ENCODE measurements around the gene ZNF512B.
"Not testable (repeated sequence)": the region's sequence is repeated elsewhere in the genome, so short reads cannot be mapped to it uniquely, and the experiment has no call there.

Gene ZNF512B

DNA sequence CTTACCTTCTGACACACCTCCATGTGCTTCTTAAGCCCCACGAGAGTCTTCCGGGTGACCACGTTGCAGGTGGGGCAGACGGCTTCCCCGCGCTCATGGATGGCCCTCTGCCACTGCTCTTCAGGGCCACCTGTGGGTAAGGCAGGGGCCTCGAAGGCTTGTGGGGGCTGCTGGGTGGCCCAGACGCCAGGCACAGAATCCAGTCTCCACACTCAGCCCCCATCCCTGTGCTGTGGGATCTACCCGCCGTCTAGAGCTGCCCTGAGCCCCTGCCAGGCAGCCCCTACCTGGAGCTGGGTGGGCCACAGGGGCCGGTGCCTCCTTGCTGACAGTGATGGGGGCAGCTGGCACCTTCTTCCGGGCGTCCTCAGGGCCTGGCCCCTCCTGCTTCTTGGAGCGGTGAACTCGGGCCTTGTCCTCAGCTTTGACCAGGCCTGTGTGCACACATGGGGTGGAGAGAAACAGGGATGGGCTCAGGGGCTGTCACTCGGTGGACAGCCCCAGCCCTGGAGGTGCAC is 5.9 kb downstream of the ZNF512B start:
- no peak for DNase-seq (ENCODE audit: low read depth in 2 of 2)

GRCh38 chr20:63963348-63963741 is 6.4 kb downstream of the ZNF512B start:
- no peak for DNase-seq (ENCODE audit: low read depth in 2 of 2)

- no peak for DNase-seq (ENCODE audit: low read depth in 2 of 2)
Measured at GRCh38 chr20:63962426-63963347, 7.0 kb downstream of the ZNF512B start.

DNA sequence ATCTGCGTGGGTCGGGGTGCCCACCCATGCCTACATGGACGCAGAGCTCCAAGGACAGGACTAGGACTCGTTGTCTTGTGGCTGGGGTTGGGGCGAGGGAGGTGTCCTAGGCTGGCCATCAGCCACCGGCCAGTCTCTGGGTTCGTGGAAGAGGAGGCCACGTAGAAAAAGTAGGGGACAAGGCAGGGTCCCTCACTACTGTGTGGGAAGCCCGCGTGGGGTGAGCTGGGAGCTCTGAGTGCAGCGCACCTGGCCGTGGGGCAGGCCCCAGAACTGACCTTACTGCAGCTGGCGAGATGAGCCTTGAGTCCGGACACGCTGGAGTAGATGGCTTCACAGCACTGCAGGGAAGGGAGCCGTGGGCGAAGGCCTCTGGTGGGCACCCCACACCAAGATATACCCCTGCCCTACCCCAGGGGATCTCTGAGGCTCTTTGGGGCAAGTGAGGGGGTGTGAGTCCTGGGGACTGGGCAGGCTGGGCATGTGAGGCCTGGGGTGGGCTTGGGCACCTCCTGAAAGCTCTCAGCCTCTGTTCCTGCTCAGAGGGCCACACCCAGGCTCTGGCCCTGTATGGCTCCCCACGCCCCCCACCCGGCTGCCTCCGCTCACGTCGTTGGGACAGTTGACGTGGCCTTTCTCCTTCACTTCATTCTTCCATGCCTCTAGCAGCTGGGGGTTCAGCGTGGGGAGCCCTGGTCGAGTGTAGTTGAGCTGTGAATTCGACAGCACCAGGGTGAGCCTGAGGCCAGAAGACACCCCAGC is 7.9 kb downstream of the ZNF512B start:
- no peak for DNase-seq (ENCODE audit: low read depth in 2 of 2)

GRCh38 chr20:63960654-63961621 is 8.8 kb downstream of the ZNF512B start:
- not testable (repeated sequence) for DNase-seq (ENCODE audit: low read depth in 2 of 2)

GRCh38 chr20:63959699-63960075 is 10.0 kb downstream of the ZNF512B start:
- DNase-seq (ENCODE audit: low read depth in 2 of 2), result no peak

- no peak for DNase-seq (ENCODE audit: low read depth in 2 of 2)
Measured at GRCh38 chr20:63958964-63959698, 10.6 kb downstream of the ZNF512B start.

DNA sequence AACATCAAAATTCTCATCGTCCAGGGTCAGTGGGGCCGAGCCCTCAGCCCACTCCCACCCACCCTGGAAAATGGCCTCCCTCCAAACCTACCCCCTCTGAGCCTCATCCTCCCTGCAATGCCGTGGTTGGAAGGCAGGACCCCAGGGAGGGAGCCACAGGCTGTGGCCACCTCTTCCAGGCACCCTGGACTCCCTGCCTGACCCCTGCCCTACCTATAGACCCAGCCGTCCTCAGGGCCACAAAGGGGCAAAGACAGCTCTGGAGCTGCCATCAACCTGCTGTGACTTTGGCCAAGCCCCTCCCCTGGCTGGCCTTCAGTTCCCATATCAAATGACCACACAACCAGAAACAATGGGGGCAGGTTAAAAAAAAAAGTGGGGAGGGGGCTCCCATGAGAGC is 11.3 kb downstream of the ZNF512B start:
- no peak for DNase-seq (ENCODE audit: low read depth in 2 of 2)

- DNase-seq (ENCODE audit: low read depth in 2 of 2), result no peak
Measured at GRCh38 chr20:63957690-63958441, 11.9 kb downstream of the ZNF512B start.

- DNase-seq (ENCODE audit: low read depth in 2 of 2), result peak in 1 of 2 donors; percentile 70
Measured at GRCh38 chr20:63957004-63957689, 12.6 kb downstream of the ZNF512B start.

DNA sequence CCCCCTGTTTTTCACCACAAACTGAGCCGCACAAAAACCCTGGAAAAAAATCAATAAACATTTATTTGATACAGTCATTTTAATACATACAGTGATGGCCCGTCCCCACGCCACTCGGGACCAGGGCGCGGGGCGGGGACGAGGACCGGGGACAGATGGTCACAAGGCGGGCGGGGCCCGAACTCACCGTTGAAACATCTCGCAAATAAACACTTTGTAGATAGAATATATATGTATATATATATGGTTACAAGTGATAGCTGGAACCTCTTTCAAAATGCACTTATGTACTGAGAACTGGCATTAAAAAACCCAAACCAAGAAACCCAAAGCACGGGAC is 13.1 kb downstream of the ZNF512B start:
- no peak for DNase-seq (ENCODE audit: low read depth in 2 of 2)

DNA sequence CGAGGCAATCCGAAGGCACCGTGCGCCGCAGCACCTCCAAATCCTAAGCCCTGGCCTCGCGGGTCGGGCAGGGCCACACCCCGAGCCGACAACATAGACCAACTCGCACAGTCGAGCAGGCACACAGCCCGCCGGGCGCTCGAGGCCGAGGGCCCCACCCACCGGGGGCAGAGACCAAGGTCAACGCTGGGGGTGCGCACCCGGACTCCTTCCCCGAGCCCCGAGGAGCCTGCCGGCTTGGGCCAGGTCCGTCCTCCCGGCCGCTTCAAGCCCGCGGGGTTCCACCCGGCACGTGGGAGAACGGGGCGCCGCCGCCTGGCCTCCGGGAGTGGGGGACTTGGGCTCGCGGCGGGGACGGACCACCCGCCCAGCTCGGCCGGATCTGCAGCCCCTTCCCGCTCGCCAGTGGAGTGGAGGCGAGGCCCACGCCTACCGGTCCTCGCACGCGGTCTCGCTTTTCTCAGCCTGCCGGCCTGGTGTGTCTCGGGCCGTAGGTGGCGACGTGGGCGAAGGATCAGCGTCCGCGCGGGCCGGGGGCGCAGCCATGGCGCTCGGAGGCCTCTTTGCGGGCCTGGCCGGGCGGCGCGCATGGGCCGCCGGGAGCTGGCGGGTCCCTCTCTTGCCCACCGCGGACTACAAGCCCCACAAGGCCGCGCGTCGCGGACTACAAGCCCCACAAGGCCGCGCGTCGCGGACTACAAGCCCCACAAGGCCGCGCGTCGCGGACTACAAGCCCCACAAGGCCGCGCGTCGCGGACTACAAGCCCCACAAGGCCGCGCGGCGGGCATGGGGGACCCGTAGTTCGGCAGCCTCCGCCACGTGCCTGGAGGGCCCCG is 13.7 kb downstream of the ZNF512B start, which contains the start of gene UCKL1:
Gene UCKL1 (minus strand): TSS at position 590 of the 837 bp plus-strand sequence. CDS start 44 bp downstream, at position 546.
- peak; percentile 78 to 89 for DNase-seq (ENCODE audit: low read depth in 2 of 2)

DNA sequence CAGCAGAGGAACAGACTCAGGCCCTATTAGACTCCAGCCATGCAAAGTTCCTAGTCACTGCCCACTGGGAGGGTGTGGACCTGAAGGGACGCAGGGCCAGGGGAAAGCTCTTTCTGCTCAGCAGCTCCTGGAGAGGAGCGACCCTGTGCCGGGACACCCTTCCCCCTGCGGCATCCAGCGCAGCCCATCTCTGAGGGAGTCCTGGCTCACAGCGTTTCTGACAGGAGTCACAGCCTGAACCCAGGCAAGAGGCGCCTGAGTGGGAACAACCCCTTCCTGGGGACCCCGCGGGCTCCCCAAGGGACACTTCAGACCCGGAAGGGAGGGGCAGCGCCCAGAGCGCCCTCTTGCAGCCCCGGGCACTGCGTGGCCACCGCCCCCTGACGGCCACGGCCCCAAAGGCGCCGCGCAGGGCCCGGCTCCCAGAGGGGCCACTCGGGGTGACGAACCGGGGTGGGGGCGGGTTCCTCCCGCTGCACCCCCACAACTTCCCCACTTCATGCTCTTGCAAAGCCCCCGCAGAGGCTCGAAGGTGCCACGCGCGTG is 14.4 kb downstream of the ZNF512B start:
- peak in 1 of 2 donors; percentile 52 for DNase-seq (ENCODE audit: low read depth in 2 of 2)

DNA sequence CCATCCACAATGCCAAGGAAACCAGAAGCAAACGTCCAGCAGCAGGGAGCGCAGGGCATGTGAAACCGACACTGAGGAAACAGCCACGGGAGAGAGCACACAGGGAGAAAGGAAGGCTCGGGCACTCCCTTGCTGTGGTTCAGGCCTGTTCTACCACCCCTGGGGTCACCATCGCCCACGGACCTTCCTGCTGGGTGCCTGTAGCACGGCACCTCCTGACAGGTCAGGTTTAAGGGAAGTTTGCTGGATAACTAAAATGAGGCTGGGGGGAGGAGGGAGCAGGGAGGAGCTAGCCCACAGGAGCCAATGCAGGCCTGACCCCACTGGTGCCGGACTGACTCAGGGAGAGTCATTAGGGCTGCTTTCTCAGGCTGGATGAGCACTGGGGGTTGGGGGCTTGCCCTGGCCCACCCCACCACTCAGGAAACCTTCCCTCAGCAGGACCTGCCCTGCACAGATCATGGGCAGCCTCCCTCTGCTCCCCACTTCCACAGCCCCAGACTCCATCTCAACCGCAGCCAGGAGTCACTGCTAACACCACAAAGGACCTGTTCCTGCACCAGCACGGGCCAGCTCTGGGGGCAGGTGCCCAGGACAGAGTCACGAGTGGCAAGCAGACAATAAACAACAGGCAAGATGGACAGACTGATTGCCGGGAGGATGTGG is 15.8 kb downstream of the ZNF512B start:
- DNase-seq (ENCODE audit: low read depth in 2 of 2), result no peak

DNA sequence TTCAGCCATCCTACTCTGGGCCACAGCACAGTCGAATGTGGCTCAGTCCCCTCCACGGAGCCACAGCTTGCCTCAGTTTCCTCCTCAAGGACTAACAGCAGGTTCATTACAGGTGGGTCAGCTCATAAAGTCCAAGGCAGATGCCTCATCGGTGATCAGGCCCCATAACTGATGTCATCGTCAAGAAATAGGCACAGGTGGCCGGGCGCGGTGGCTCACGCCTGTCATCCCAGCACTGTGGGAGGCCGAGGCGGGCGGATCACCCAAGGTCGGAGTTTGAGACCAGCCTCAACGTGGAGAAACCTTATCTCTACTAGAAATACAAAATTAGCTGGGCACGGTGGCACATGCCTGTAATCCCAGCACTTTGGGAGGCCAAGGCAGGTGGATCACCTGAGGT is 17.0 kb downstream of the ZNF512B start:
- no peak for DNase-seq (ENCODE audit: low read depth in 2 of 2)

- no peak for DNase-seq (ENCODE audit: low read depth in 2 of 2)
Measured at GRCh38 chr20:63952210-63952535, 17.6 kb downstream of the ZNF512B start.

GRCh38 chr20:63951398-63952209 is 18.1 kb downstream of the ZNF512B start:
- no peak for DNase-seq (ENCODE audit: low read depth in 2 of 2)

Data from stimulated activated CD8-positive, alpha-beta memory T cell treated with anti-CD3 and anti-CD28 coated beads, Interleukin-7, amount 100 ng/mL, for 4 hours (primary cell).